Endothelial cell of umbilical vein (primary cell): ENCODE measurements around the gene SPO11. TPM values are rescaled to one million over a fixed set of nuclear protein-coding genes. Genes with fewer than 3 reads are reported as not detected.

Source experiments
- BruUV-seq: library from RNA; stranded (reverse); fragments of 400-500 nt; replicated peaks from 2 replicates; lab custom pipeline; 2021; lab: Mats Ljungman, UMichigan
- CTCF ChIA-PET: fragments of 300-600, 350-600 bp; sonication (Branson Sonifier 250); formaldehyde crosslinking; loops from one replicate; lab custom pipeline; 2021; ENCODE audit warnings: antibody characterized with exemption, inconsistent platforms; lab: Charles Lee
- POLR2A ChIA-PET: fragments of 300-600, 350-600 bp; sonication (Branson Sonifier 250); formaldehyde crosslinking; loops from one replicate; lab custom pipeline; 2021; ENCODE audit warnings: antibody characterized with exemption, inconsistent platforms; lab: Charles Lee
- DNase-seq: peaks from one replicate; pipeline ENCODE4 v3.0.0-alpha.2; 2011; ENCODE audit warnings: low read depth, low spot score
- FAIRE-seq: peaks from 2 replicates; lab custom pipeline; 2011; peaks lifted over from hg19 to GRCh38; lab: Jason Lieb, UNC
- H2AFZ ChIP-seq: 2 replicates; pipeline ENCODE4 v1.6.0; 2012; ENCODE audit warnings: low read depth, low read length, control low read depth, inconsistent platforms
- H3K27ac ChIP-seq: 2 replicates; pipeline ENCODE4 v1.5.1; 2011; ENCODE audit warnings: low read depth, mild to moderate bottlenecking, control low read depth, low read length, moderate library complexity; ENCODE audit not compliant: insufficient read depth
- H3K27me3 ChIP-seq, 2 experiments: 2 replicates each; pipeline versions ENCODE4 v1.6.0 to v1.6.1; 2011; ENCODE audit warnings: low read length in 2 of 2, mixed read lengths in 1 of 2; ENCODE audit not compliant: control insufficient read depth in 2 of 2, insufficient read depth in 2 of 2
- H3K36me3 ChIP-seq, 2 experiments: 2 replicates in 1 of 2; 3 replicates in 1 of 2; pipeline ENCODE4 v1.5.1; 2011; ENCODE audit warnings: low read length in 2 of 2, mild to moderate bottlenecking in 1 of 2, moderate library complexity in 1 of 2; ENCODE audit not compliant: control insufficient read depth in 2 of 2, insufficient read depth in 2 of 2; ENCODE audit errors: extremely low read depth in 1 of 2
- H3K4me1 ChIP-seq: 3 replicates; pipeline ENCODE4 v1.5.1; 2011; ENCODE audit warnings: mild to moderate bottlenecking, low read length; ENCODE audit not compliant: control insufficient read depth, insufficient read depth; ENCODE audit errors: extremely low read depth
- H3K4me2 ChIP-seq: 2 replicates; pipeline ENCODE4 v1.6.1; 2011; ENCODE audit warnings: low read length, control low read depth, mixed read lengths; ENCODE audit not compliant: insufficient read depth
- H3K4me3 ChIP-seq, 3 experiments: fragments of 200-600 bp in 1 of 3; sonication (generic), shearing (Covaris generic) in 1 of 3; replicated peaks in 1 of 3; 2 replicates each; pipeline ENCODE4 v1.5.1; 2011 to 2016; ENCODE audit warnings: control low read depth in 3 of 3, low read length in 3 of 3, mild to moderate bottlenecking in 2 of 3, inconsistent platforms in 1 of 3, low read depth in 1 of 3, moderate library complexity in 1 of 3; ENCODE audit not compliant: insufficient read depth in 1 of 3
- H3K79me2 ChIP-seq: 2 replicates; pipeline ENCODE4 v1.6.0; 2012; ENCODE audit warnings: low read length, inconsistent platforms; ENCODE audit not compliant: control insufficient read depth, insufficient read depth
- H3K9ac ChIP-seq: replicated peaks from 2 replicates; pipeline ENCODE3; 2011; ENCODE audit warnings: low read length, control low read depth; ENCODE audit not compliant: insufficient read depth; ENCODE audit errors: extremely low read depth
- H3K9me1 ChIP-seq: replicated peaks from 3 replicates; pipeline ENCODE4 v1.6.0; 2011; ENCODE audit warnings: mild to moderate bottlenecking, low read length; ENCODE audit not compliant: control insufficient read depth, insufficient read depth; ENCODE audit errors: extremely low read depth
- H3K9me3 ChIP-seq: replicated peaks from 2 replicates; pipeline ENCODE4 v1.5.1; 2012; ENCODE audit warnings: low read length, inconsistent platforms; ENCODE audit not compliant: control insufficient read depth, insufficient read depth
- H4K20me1 ChIP-seq: replicated peaks from 2 replicates; pipeline ENCODE3; 2011; ENCODE audit warnings: mild to moderate bottlenecking, low read length; ENCODE audit not compliant: control insufficient read depth, insufficient read depth; ENCODE audit errors: extremely low read depth
- CTCF ChIP-seq, 2 donors: IDR thresholded peaks; 1 replicate in 1 of 2; 2 replicates in 1 of 2; pipeline ENCODE4 v1.5.1; 2011; ENCODE audit warnings: low read length in 2 of 2, mild to moderate bottlenecking in 2 of 2, moderate library complexity in 2 of 2, control low read depth in 1 of 2, inconsistent platforms in 1 of 2, low read depth in 1 of 2; ENCODE audit not compliant: insufficient read depth in 1 of 2; ENCODE audit errors: extremely low read depth in 1 of 2
- EZH2 ChIP-seq: IDR thresholded peaks from 2 replicates; pipeline ENCODE4 v1.6.1; 2012; ENCODE audit warnings: borderline replicate concordance, low read depth, mild to moderate bottlenecking, moderate library complexity, low read length, inconsistent platforms; ENCODE audit not compliant: severe bottlenecking
- FOS ChIP-seq: IDR thresholded peaks from 2 replicates; pipeline ENCODE4 v1.6.1; 2011; ENCODE audit warnings: mild to moderate bottlenecking, low read length, moderate library complexity, borderline replicate concordance; ENCODE audit not compliant: insufficient read depth
- GATA2 ChIP-seq: IDR thresholded peaks from 2 replicates; pipeline ENCODE4 v1.7.0; 2011; ENCODE audit warnings: low read depth, mild to moderate bottlenecking, moderate library complexity, mixed read lengths, low read length; ENCODE audit not compliant: insufficient read length, insufficient read depth
- JUN ChIP-seq: IDR thresholded peaks from 2 replicates; pipeline ENCODE4 v1.6.1; 2011; ENCODE audit warnings: borderline replicate concordance, low read depth; ENCODE audit not compliant: insufficient read length, insufficient read depth
- MAX ChIP-seq: IDR thresholded peaks from 2 replicates; pipeline ENCODE4 v1.6.1; 2011; ENCODE audit not compliant: insufficient read depth, insufficient read length
- MYC ChIP-seq: IDR thresholded peaks from one replicate; pipeline ENCODE4 v1.6.1; 2011; ENCODE audit warnings: mild to moderate bottlenecking, low read depth, low read length
- POLR2A ChIP-seq: IDR thresholded peaks from 2 replicates; pipeline ENCODE4 v1.6.1; 2012; ENCODE audit warnings: low read depth, mild to moderate bottlenecking, control low read depth, low read length
- POLR2AphosphoS5 ChIP-seq: IDR thresholded peaks from 2 replicates; pipeline ENCODE4 v1.6.1; 2012; ENCODE audit warnings: low read depth, mild to moderate bottlenecking, control low read depth, low read length, moderate library complexity; ENCODE audit not compliant: insufficient read depth
- dilution Hi-C: fragments of 300-500 bp; cut with MboI; formaldehyde crosslinking; loops from one replicate; pipeline ENCODE4 v1.15.0; 2019; ENCODE audit warnings: low sequenced_read_pairs; ENCODE audit not compliant: extremely low pct_ligation_motif_present
- intact Hi-C: fragments of 100-400 bp; cut with micrococcal nuclease; formaldehyde crosslinking; loops from one replicate; pipeline ENCODE4 v1.10.0; 2022
- polyA plus RNA-seq, 4 experiments: library from polyadenylated mRNA; depleted of rRNA in 3 of 4; stranded (reverse) in 3 of 4; unstranded in 1 of 4; fragments of >200 nt; gene quantifications; 2 replicates each; pipeline versions ENCODE4 v1.2.1 to v1.2.3, GENCODE V29; 2011 to 2012; ENCODE audit warnings: missing spikeins in 1 of 4
- total RNA-seq: library from RNA; stranded (reverse); gene quantifications from 2 replicates; pipeline ENCODE4 v1.2.3, GENCODE V29; 2021

The SPO11 gene
- total and polyA plus RNA-seq, 2 donors (not counting 3 experiments of a cell fraction or from before 2014, with no cell fraction given): not detected

GRCh38 chr20:57287007-57287880, 42.4 kb upstream of the SPO11 start:
- TF ChIP-seq GATA2 (no peak), CTCF (IDR thresholded peaks at IDR 0.05; ENCODE audit: extremely low read depth in 1 of 2, insufficient read depth in 1 of 2, low read depth in 1 of 2, low read length in 2 of 2) (no peak), JUN (no peak)
- Histone ChIP-seq H3K27me3 (peaks cover 0 to 1% of the 10 kb centered on the region in 2 experiments), H3K27ac (no peak overlapping the region), H3K36me3 (no peaks in the 10 kb centered on the region), H3K9me1 (no peaks in the 10 kb centered on the region), H3K79me2 (no peaks in the 10 kb centered on the region), H4K20me1 (no peaks in the 10 kb centered on the region), H3K9me3 (no peaks in the 10 kb centered on the region), H3K9ac (no peak overlapping the region), H3K4me2 (no peak overlapping the region), H2AFZ (no peak overlapping the region), H3K4me3 (no peak overlapping the region), H3K4me1 (no peaks in the 10 kb centered on the region)
- POLR2A ChIA-PET: no interaction called here
- DNase-seq: no peak
- no peak for FAIRE-seq
- dilution Hi-C loops (no loop called here), intact Hi-C loops (no loop called here)
- BruUV-seq: no TSS peak
- CTCF ChIA-PET: no interaction called here

GRCh38 chr20:57287901-57288300, 41.7 kb upstream of the SPO11 start:
- ChIA-PET POLR2A (no interaction called here), CTCF (no interaction called here)
- intact Hi-C loops: no loop called here
- Histone ChIP-seq H3K9me3 (no peaks in the 10 kb centered on the region), H2AFZ (no peak overlapping the region), H3K4me2 (no peak overlapping the region), H3K36me3 (no peaks in the 10 kb centered on the region), H3K9ac (no peak overlapping the region), H3K4me1 (no peaks in the 10 kb centered on the region), H3K79me2 (no peaks in the 10 kb centered on the region), H3K9me1 (no peaks in the 10 kb centered on the region), H3K27ac (no peak overlapping the region), H3K27me3 (peaks cover 0 to 1% of the 10 kb centered on the region in 2 experiments), H4K20me1 (no peaks in the 10 kb centered on the region), H3K4me3 (no peak overlapping the region)
- DNase-seq (no peak), FAIRE-seq (no peak)
- BruUV-seq: no TSS peak
- TF ChIP-seq POLR2A (no peak), EZH2 (no peak), MYC (no peak), GATA2 (no peak), CTCF (IDR thresholded peaks at IDR 0.05; ENCODE audit: extremely low read depth in 1 of 2, insufficient read depth in 1 of 2, low read depth in 1 of 2, low read length in 2 of 2) (no peak), POLR2AphosphoS5 (no peak), MAX (no peak), FOS (no peak)
- dilution Hi-C loops: no loop called here
